WTC11 (cell line): ENCODE results near the gene XKR7. TPM values are rescaled to one million over a fixed set of nuclear protein-coding genes. Genes with fewer than 3 reads are reported as not detected.

Experiments
- ATAC-seq: fragments of 200-7000 bp; cut with Tn5 transposase; 2 replicates; pipeline ENCODE4 v1.10.0; 2021; ENCODE audit warnings: mild to moderate bottlenecking, moderate library complexity
- CTCF ChIA-PET: fragments of 300-600 bp; sonication (Branson Sonifier 250); formaldehyde crosslinking; loops from one replicate; lab custom pipeline; 2021; ENCODE audit warnings: antibody characterized with exemption; lab: Charles Lee
- POLR2A ChIA-PET: fragments of 350-600 bp; sonication (Branson Sonifier 250); formaldehyde crosslinking; loops from one replicate; lab custom pipeline; 2021; ENCODE audit warnings: antibody characterized with exemption; lab: Charles Lee
- DNase-seq: peaks from one replicate; pipeline ENCODE4 v3.0.0; 2021; ENCODE audit warnings: low spot score
- H3K27ac Mint-ChIP-seq: 2 replicates; pipeline ENCODE4 v1.8.0; 2021; ENCODE audit warnings: mixed read lengths
- H3K27me3 Mint-ChIP-seq: 2 replicates; pipeline ENCODE4 v1.8.0; 2021; ENCODE audit warnings: low read depth, mild to moderate bottlenecking, moderate library complexity, mixed read lengths
- H3K36me3 Mint-ChIP-seq: 2 replicates; pipeline ENCODE4 v1.8.0; 2021; ENCODE audit warnings: mixed read lengths
- H3K4me1 Mint-ChIP-seq: 2 replicates; pipeline ENCODE4 v1.8.0; 2022; ENCODE audit warnings: mixed read lengths
- H3K4me3 Mint-ChIP-seq: 2 replicates; pipeline ENCODE4 v1.8.0; 2021; ENCODE audit warnings: mild to moderate bottlenecking, moderate library complexity, mixed read lengths
- H3K9me3 Mint-ChIP-seq: 2 replicates; pipeline ENCODE4 v1.8.0; 2021; ENCODE audit warnings: mixed read lengths
- ATF3 ChIP-seq: sonication (generic); formaldehyde crosslinking; conservative IDR thresholded peaks from 2 replicates; pipeline ENCODE4 v1.8.1; 2022; ENCODE audit warnings: mild to moderate bottlenecking, missing genetic modification reagents
- E2F1 ChIP-seq: sonication (generic); formaldehyde crosslinking; IDR thresholded peaks from 2 replicates; pipeline ENCODE4 v1.8.0; 2022; ENCODE audit warnings: mild to moderate bottlenecking, missing genetic modification reagents
- HMGA2 ChIP-seq: fragments of 250-450 bp; sonication (Bioruptor Pico); IDR thresholded peaks from 2 replicates; pipeline ENCODE4 v1.4.0; 2021; ENCODE audit warnings: mild to moderate bottlenecking, moderate library complexity
- IRF2 ChIP-seq: sonication (generic); formaldehyde crosslinking; IDR thresholded peaks from 2 replicates; pipeline ENCODE4 v1.8.0; 2022; ENCODE audit warnings: low read depth, missing genetic modification reagents, borderline replicate concordance
- KAT7 ChIP-seq: sonication (generic); formaldehyde crosslinking; IDR thresholded peaks from 2 replicates; pipeline ENCODE4 v1.8.1; 2023; ENCODE audit warnings: missing genetic modification reagents, mild to moderate bottlenecking, borderline replicate concordance
- NFE2L1 ChIP-seq: sonication (generic); formaldehyde crosslinking; IDR thresholded peaks from 2 replicates; pipeline ENCODE4 v1.8.1; 2023; ENCODE audit warnings: missing genetic modification reagents
- NR3C1 ChIP-seq: sonication (generic); formaldehyde crosslinking; conservative IDR thresholded peaks from 2 replicates; pipeline ENCODE4 v1.8.1; 2023; ENCODE audit warnings: low read depth, mild to moderate bottlenecking, missing genetic modification reagents
- SMAD3 ChIP-seq: sonication (generic); formaldehyde crosslinking; IDR thresholded peaks from 2 replicates; pipeline ENCODE4 v1.8.0; 2022; ENCODE audit warnings: missing genetic modification reagents, mild to moderate bottlenecking, borderline replicate concordance
- SMAD4 ChIP-seq: sonication (generic); formaldehyde crosslinking; IDR thresholded peaks from 2 replicates; pipeline ENCODE4 v1.8.0; 2022; ENCODE audit warnings: mild to moderate bottlenecking, missing genetic modification reagents
- TEAD1 ChIP-seq: sonication (generic); formaldehyde crosslinking; IDR thresholded peaks from 2 replicates; pipeline ENCODE4 v1.8.0; 2022; ENCODE audit warnings: mild to moderate bottlenecking, missing genetic modification reagents
- USF1 ChIP-seq: sonication (generic); formaldehyde crosslinking; IDR thresholded peaks from 2 replicates; pipeline ENCODE4 v1.8.0; 2022; ENCODE audit warnings: mild to moderate bottlenecking, missing genetic modification reagents
- ZNF138 ChIP-seq: sonication (generic); formaldehyde crosslinking; conservative IDR thresholded peaks from 2 replicates; pipeline ENCODE4 v1.8.1; 2022; ENCODE audit warnings: mild to moderate bottlenecking, moderate library complexity, missing genetic modification reagents
- ZNF232 ChIP-seq: sonication (generic); formaldehyde crosslinking; IDR thresholded peaks from 2 replicates; pipeline ENCODE4 v1.8.0; 2022; ENCODE audit warnings: mild to moderate bottlenecking, missing genetic modification reagents
- ZNF263 ChIP-seq: sonication (generic); formaldehyde crosslinking; IDR thresholded peaks from 2 replicates; pipeline ENCODE4 v1.8.1; 2022; ENCODE audit warnings: low read depth, mild to moderate bottlenecking, moderate library complexity, missing genetic modification reagents
- ZNF281 ChIP-seq: sonication (generic); formaldehyde crosslinking; IDR thresholded peaks from 2 replicates; pipeline ENCODE4 v1.8.0; 2023; ENCODE audit warnings: mild to moderate bottlenecking, missing genetic modification reagents
- ZNF416 ChIP-seq: fragments of 250-450 bp; sonication (Bioruptor Pico); IDR thresholded peaks from 2 replicates; pipeline ENCODE4 v1.9.0; 2021; ENCODE audit warnings: mild to moderate bottlenecking, inconsistent platforms
- ZNF423 ChIP-seq: fragments of 250-450 bp; sonication (Bioruptor Pico); IDR thresholded peaks from 2 replicates; pipeline ENCODE4 v2.1.2; 2022; ENCODE audit warnings: mild to moderate bottlenecking, moderate library complexity
- ZNF512 ChIP-seq: sonication (generic); formaldehyde crosslinking; IDR thresholded peaks from 2 replicates; pipeline ENCODE4 v1.8.1; 2022; ENCODE audit warnings: missing genetic modification reagents, borderline replicate concordance
- total RNA-seq: library from RNA; stranded (reverse); gene quantifications from 3 replicates; pipeline ENCODE4 v1.2.3, GENCODE V29; 2021
- TF ChIP-seq, protein P1 (sequence below): sonication (generic); formaldehyde crosslinking; IDR thresholded peaks from 2 replicates; pipeline ENCODE4 v1.8.0; 2022; ENCODE audit warnings: mild to moderate bottlenecking, missing genetic modification reagents
- TF ChIP-seq, protein P2 (sequence below): sonication (generic); formaldehyde crosslinking; IDR thresholded peaks from 2 replicates; pipeline ENCODE4 v1.8.1; 2022; ENCODE audit warnings: mild to moderate bottlenecking, missing genetic modification reagents, moderate library complexity, borderline replicate concordance

XKR7 gene
- total RNA-seq, 1 experiment from 2014 or later: 2.5 TPM

- no peak overlapping the region for H3K4me3 Mint-ChIP-seq
- 0 out of 2 replicates have a peak, but pooled peaks cover 3% of the 10 kb centered on the region for H3K36me3 Mint-ChIP-seq
- peak overlapping the region; percentile 65; the same call in 1 of the 2 replicates for H3K27ac Mint-ChIP-seq
- TF ChIP-seq ZNF138 (CRISPR knock-in tag) (no peak), ZNF416 (CRISPR knock-in tag) (no peak), SMAD4 (CRISPR knock-in tag) (no peak)
- DNase-seq (no peak), ATAC-seq (no peak)
- peaks cover 13% of the 10 kb centered on the region for H3K27me3 Mint-ChIP-seq
- POLR2A ChIA-PET: no interaction called here
- H3K4me1 Mint-ChIP-seq: peaks cover 36% of the 10 kb centered on the region
- H3K9me3 Mint-ChIP-seq: no peaks in the 10 kb centered on the region
- CTCF ChIA-PET: interaction anchor here (2.7 kb wide), 1 partner anchor 9 kb away, joined by 20 read pairs; no protein-coding TSS in a partner anchor
These were observed 53.1 kb downstream of the XKR7 start for GRCh38 chr20:32021091-32021490.

DNA sequence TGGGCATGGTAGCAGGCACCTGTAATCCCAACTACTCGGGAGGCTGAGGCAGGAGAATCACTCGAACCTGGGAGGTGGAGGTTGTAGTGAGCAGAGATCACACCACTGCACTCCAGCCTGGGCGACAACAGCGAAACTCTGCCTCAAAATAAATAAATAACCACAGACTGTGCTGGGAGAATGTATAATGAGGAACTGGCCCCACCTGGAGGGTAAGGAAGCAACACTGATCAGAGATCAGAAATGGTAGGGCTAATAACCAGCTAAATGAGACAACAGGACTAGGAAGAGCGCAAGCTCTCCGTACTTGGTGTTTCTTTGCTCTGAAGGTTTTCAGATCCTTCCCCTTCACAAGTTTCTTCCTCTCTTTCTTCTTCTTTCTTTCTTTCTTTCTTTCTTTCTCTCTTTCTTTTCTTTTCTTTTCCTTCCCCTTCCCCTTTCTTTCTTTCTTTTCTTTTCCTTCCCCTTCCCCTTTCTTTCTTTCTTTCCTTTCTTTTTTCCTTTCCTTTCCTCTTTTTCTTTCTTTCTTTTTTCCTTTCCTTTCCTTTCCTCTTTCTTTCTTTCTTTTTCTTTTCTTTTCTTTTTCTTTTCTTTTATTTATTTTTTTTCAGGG, 56.8 kb downstream of the XKR7 start:
- no peaks in the 10 kb centered on the region for H3K9me3 Mint-ChIP-seq
- ATAC-seq (no peak), DNase-seq (no peak)
- no peak overlapping the region for H3K27ac Mint-ChIP-seq
- H3K27me3 Mint-ChIP-seq: no peaks in the 10 kb centered on the region; the same call in 1 of the 2 replicates
- H3K36me3 Mint-ChIP-seq: peaks cover 3% of the 10 kb centered on the region; the same call in 1 of the 2 replicates
- peaks cover 30% of the 10 kb centered on the region for H3K4me1 Mint-ChIP-seq
- H3K4me3 Mint-ChIP-seq: no peak overlapping the region
- TF ChIP-seq HMGA2 (CRISPR knock-in tag) (no peak), ZNF512 (CRISPR knock-in tag) (0 out of 2 replicates have a peak, but pooled peaks have one; percentile 75)
- POLR2A ChIA-PET: no interaction called here
- CTCF ChIA-PET: interaction anchor here (0.6 to 1.8 kb wide), 3 partner anchors 67 to 89 kb away, joined by 3 to 5 read pairs (median 4); no protein-coding TSS in a partner anchor

GRCh38 chr20:32027643-32028042, 59.7 kb downstream of the XKR7 start:
- DNase-seq: no peak
- Mint-ChIP-seq H3K27me3 (peaks cover 5% of the 10 kb centered on the region; the same call in 1 of the 2 replicates), H3K4me1 (peaks cover 20% of the 10 kb centered on the region), H3K27ac (no peak overlapping the region), H3K36me3 (peaks cover 3% of the 10 kb centered on the region; the same call in 1 of the 2 replicates), H3K4me3 (no peak overlapping the region), H3K9me3 (no peaks in the 10 kb centered on the region)
- no peak for ATAC-seq
- CTCF ChIA-PET: interaction anchor here (1.2 to 9.5 kb wide), 3 partner anchors 33 to 176 kb away, joined by 5 to 70 read pairs (median 12); no protein-coding TSS in a partner anchor
- POLR2A ChIA-PET: no interaction called here
- TF ChIP-seq ZNF263 (CRISPR knock-in tag) (no peak), ATF3 (CRISPR knock-in tag) (no peak), ZNF232 (CRISPR knock-in tag) (no peak), NFE2L1 (CRISPR knock-in tag) (no peak), ZNF512 (CRISPR knock-in tag) (no peak), TEAD1 (CRISPR knock-in tag) (no peak), IRF2 (no peak), E2F1 (CRISPR knock-in tag) (no peak), USF1 (CRISPR knock-in tag) (no peak), SMAD3 (CRISPR knock-in tag) (no peak), KAT7 (CRISPR knock-in tag) (no peak), NR3C1 (CRISPR knock-in tag) (no peak), ZNF281 (CRISPR knock-in tag) (no peak), ZNF423 (CRISPR knock-in tag) (no peak)
- TF ChIP-seq, protein P1, sequence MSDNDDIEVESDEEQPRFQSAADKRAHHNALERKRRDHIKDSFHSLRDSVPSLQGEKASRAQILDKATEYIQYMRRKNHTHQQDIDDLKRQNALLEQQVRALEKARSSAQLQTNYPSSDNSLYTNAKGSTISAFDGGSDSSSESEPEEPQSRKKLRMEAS (CRISPR knock-in tag): no peak
- TF ChIP-seq, protein P2, sequence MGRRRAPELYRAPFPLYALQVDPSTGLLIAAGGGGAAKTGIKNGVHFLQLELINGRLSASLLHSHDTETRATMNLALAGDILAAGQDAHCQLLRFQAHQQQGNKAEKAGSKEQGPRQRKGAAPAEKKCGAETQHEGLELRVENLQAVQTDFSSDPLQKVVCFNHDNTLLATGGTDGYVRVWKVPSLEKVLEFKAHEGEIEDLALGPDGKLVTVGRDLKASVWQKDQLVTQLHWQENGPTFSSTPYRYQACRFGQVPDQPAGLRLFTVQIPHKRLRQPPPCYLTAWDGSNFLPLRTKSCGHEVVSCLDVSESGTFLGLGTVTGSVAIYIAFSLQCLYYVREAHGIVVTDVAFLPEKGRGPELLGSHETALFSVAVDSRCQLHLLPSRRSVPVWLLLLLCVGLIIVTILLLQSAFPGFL (CRISPR knock-in tag): no peak
